PC-9 (cell line): ENCODE results near the gene ABHD17A. TPM values are rescaled to one million over a fixed set of nuclear protein-coding genes. Genes with fewer than 3 reads are reported as not detected.

Experiments used
- BruUV-seq: library from RNA; stranded (reverse); fragments of 400-500 nt; replicated peaks from 2 replicates; lab custom pipeline; 2021; lab: Mats Ljungman, UMichigan
- CTCF ChIA-PET: fragments of 300-600 bp; sonication (Branson Sonifier 250); formaldehyde crosslinking; loops from one replicate; lab custom pipeline; 2022; ENCODE audit warnings: antibody characterized with exemption; lab: Charles Lee
- POLR2A ChIA-PET: fragments of 300-600 bp; sonication (Branson Sonifier 250); formaldehyde crosslinking; loops from one replicate; lab custom pipeline; 2022; ENCODE audit warnings: antibody characterized with exemption; ENCODE audit not compliant: unreplicated experiment; lab: Charles Lee
- DNase-seq, 2 experiments: peaks; one replicate each; pipeline versions ENCODE4 v3.0.0 to v3.0.0-alpha.2; 2015 to 2022; ENCODE audit warnings: mixed read lengths in 1 of 2
- H2AFZ ChIP-seq: fragments of 200-600 bp; sonication (generic); 2 replicates; pipeline ENCODE4 v1.8.1; 2017; ENCODE audit warnings: antibody characterized with exemption
- H3F3A ChIP-seq: fragments of 200-600 bp; sonication (generic); 2 replicates; pipeline ENCODE4 v1.8.1; 2017; ENCODE audit warnings: antibody characterized with exemption, mild to moderate bottlenecking, low read depth; ENCODE audit not compliant: insufficient read depth
- H3K27ac ChIP-seq: fragments of 200-600 bp; sonication (generic); 2 replicates; pipeline ENCODE4 v1.6.1; 2016; ENCODE audit warnings: mixed run types
- H3K27me3 ChIP-seq: fragments of 200-600 bp; sonication (generic); 2 replicates; pipeline ENCODE4 v1.6.1; 2016; ENCODE audit warnings: low read depth, mixed run types; ENCODE audit not compliant: insufficient read depth
- H3K36me3 ChIP-seq: fragments of 200-600 bp; sonication (generic); 2 replicates; pipeline ENCODE4 v1.6.1; 2016; ENCODE audit warnings: low read depth, mixed run types
- H3K4me1 ChIP-seq: fragments of 200-600 bp; sonication (generic); replicated peaks from 2 replicates; pipeline ENCODE4 v1.6.1; 2016; ENCODE audit warnings: mixed run types; ENCODE audit not compliant: insufficient read depth
- H3K4me2 ChIP-seq: fragments of 200-600 bp; sonication (generic); 2 replicates; pipeline ENCODE4 v1.6.1; 2017; ENCODE audit warnings: mixed run types
- H3K4me3 ChIP-seq: fragments of 200-600 bp; sonication (generic); 2 replicates; pipeline ENCODE4 v1.6.1; 2016; ENCODE audit warnings: mixed run types
- H3K79me2 ChIP-seq: fragments of 200-600 bp; sonication (generic); 2 replicates; pipeline ENCODE4 v1.6.1; 2017; ENCODE audit warnings: low read depth, mixed run types
- H3K9me2 ChIP-seq: fragments of 200-600 bp; sonication (generic); 2 replicates; pipeline ENCODE4 v1.8.1; 2017; ENCODE audit warnings: mild to moderate bottlenecking; ENCODE audit not compliant: insufficient read depth
- H3K9me3 ChIP-seq: fragments of 200-600 bp; sonication (generic); 2 replicates; pipeline ENCODE4 v1.8.1; 2016; ENCODE audit warnings: low read depth; ENCODE audit not compliant: insufficient read depth
- H4K20me1 ChIP-seq: fragments of 200-600 bp; sonication (generic); 2 replicates; pipeline ENCODE4 v1.8.1; 2017; ENCODE audit not compliant: insufficient read depth
- EZH2 ChIP-seq: fragments of 200-600 bp; sonication (generic); IDR thresholded peaks from 2 replicates; pipeline ENCODE4 v1.8.0; 2017; ENCODE audit warnings: antibody characterized with exemption, low read depth
- intact Hi-C: fragments of 100-400 bp; cut with micrococcal nuclease; formaldehyde crosslinking; loops from one replicate; pipeline ENCODE4 v1.10.0; 2022; ENCODE audit not compliant: unreplicated experiment
- total RNA-seq: library from RNA; stranded (reverse); gene quantifications from 2 replicates; pipeline ENCODE4 v1.2.3, GENCODE V29; 2021
- TF ChIP-seq, protein P1 (sequence below): fragments of 200-600 bp; sonication (generic); conservative IDR thresholded peaks from 2 replicates; pipeline ENCODE4 v1.6.1; 2017; ENCODE audit warnings: mixed run types, antibody characterized with exemption, mild to moderate bottlenecking, moderate library complexity

Gene ABHD17A
- total RNA-seq, 1 experiment from 2014 or later: 35.9 TPM

GRCh38 chr19:1830978-1831377, 54.3 kb downstream of the ABHD17A start:
- BruUV-seq: no TSS peak
- intact Hi-C loops: no loop called here

GRCh38 chr19:1830568-1830967, 54.7 kb downstream of the ABHD17A start:
- Histone ChIP-seq H3F3A (no peaks in the 10 kb centered on the region), H3K9me3 (no peaks in the 10 kb centered on the region), H3K79me2 (no peaks in the 10 kb centered on the region), H3K9me2 (no peaks in the 10 kb centered on the region), H4K20me1 (peaks cover 5% of the 10 kb centered on the region), H2AFZ (no peak overlapping the region), H3K4me3 (no peak overlapping the region), H3K27ac (no peak overlapping the region), H3K27me3 (no peaks in the 10 kb centered on the region), H3K4me2 (no peak overlapping the region), H3K36me3 (no peaks in the 10 kb centered on the region), H3K4me1 (no peaks in the 10 kb centered on the region)
- intact Hi-C loops: no loop called here
- DNase-seq: no peak
- no TSS peak for BruUV-seq
- TF ChIP-seq, protein P1, sequence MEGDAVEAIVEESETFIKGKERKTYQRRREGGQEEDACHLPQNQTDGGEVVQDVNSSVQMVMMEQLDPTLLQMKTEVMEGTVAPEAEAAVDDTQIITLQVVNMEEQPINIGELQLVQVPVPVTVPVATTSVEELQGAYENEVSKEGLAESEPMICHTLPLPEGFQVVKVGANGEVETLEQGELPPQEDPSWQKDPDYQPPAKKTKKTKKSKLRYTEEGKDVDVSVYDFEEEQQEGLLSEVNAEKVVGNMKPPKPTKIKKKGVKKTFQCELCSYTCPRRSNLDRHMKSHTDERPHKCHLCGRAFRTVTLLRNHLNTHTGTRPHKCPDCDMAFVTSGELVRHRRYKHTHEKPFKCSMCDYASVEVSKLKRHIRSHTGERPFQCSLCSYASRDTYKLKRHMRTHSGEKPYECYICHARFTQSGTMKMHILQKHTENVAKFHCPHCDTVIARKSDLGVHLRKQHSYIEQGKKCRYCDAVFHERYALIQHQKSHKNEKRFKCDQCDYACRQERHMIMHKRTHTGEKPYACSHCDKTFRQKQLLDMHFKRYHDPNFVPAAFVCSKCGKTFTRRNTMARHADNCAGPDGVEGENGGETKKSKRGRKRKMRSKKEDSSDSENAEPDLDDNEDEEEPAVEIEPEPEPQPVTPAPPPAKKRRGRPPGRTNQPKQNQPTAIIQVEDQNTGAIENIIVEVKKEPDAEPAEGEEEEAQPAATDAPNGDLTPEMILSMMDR: no peak
- TF ChIP-seq EZH2: no peak
- ChIA-PET CTCF (no interaction called here), POLR2A (no interaction called here)

More at GRCh38 chr19:1830978-1831377, 54.3 kb downstream of the ABHD17A start:
- H2AFZ ChIP-seq: no peak overlapping the region
- H3K79me2 ChIP-seq: no peaks in the 10 kb centered on the region
- ChIA-PET CTCF (no interaction called here), POLR2A (no interaction called here)
- no peaks in the 10 kb centered on the region for H3K36me3 ChIP-seq
- no peak for DNase-seq
- H3K4me2 ChIP-seq: no peak overlapping the region
- H3K27ac ChIP-seq: no peak overlapping the region
- no peaks in the 10 kb centered on the region for H3K27me3 ChIP-seq
- TF ChIP-seq, protein P1: no peak
- no peak for TF ChIP-seq EZH2
- H4K20me1 ChIP-seq: peaks cover 4% of the 10 kb centered on the region
- H3K9me3 ChIP-seq: no peaks in the 10 kb centered on the region
- no peaks in the 10 kb centered on the region for H3K4me1 ChIP-seq
- no peaks in the 10 kb centered on the region for H3F3A ChIP-seq
- no peaks in the 10 kb centered on the region for H3K9me2 ChIP-seq
- H3K4me3 ChIP-seq: no peak overlapping the region

DNA sequence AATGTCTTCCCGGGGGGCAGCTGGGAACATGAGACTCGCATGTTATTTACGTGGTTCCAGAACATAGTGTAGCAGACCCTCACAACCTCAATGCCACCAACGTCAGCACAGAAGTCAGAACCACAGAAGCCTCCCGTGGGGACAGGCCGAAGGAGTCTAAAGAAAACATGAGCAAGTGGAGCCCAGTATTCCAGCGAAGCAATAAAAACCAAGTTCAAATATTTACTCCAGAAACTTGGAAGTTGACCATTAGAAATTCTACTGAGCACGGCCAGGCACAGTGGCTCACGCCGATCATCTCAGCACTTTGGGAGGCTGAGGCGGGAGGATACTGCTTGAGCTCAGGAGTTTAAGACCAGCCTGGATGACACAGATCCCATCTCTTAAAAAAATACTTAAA, 55.3 kb downstream of the ABHD17A start:
- no TSS peak for BruUV-seq
- no peak overlapping the region for H3K4me2 ChIP-seq
- H3K79me2 ChIP-seq: no peaks in the 10 kb centered on the region
- peaks cover 5% of the 10 kb centered on the region for H4K20me1 ChIP-seq
- intact Hi-C loops: no loop called here
- no peaks in the 10 kb centered on the region for H3K4me1 ChIP-seq
- no peaks in the 10 kb centered on the region for H3K27me3 ChIP-seq
- no peak overlapping the region for H3K4me3 ChIP-seq
- H3K9me2 ChIP-seq: no peaks in the 10 kb centered on the region
- no peaks in the 10 kb centered on the region for H3F3A ChIP-seq
- no peaks in the 10 kb centered on the region for H3K36me3 ChIP-seq
- no peak for DNase-seq
- no peak overlapping the region for H3K27ac ChIP-seq
- POLR2A ChIA-PET: no interaction called here
- TF ChIP-seq EZH2: no peak
- TF ChIP-seq, protein P1: no peak
- H2AFZ ChIP-seq: no peak overlapping the region
- no peaks in the 10 kb centered on the region for H3K9me3 ChIP-seq
- CTCF ChIA-PET: no interaction called here
